Choroid plexus epithelial cell (primary cell): ENCODE results near the gene PICK1.

ENCODE experiments used
- DNase-seq: peaks from one replicate; pipeline ENCODE4 v3.0.0-alpha.2; 2010; ENCODE audit warnings: low read depth
- H3K4me3 ChIP-seq: 2 replicates; pipeline ENCODE4 v1.5.1; 2011; ENCODE audit warnings: low read depth, mild to moderate bottlenecking, control low read depth, low read length, moderate library complexity
- CTCF ChIP-seq: conservative IDR thresholded peaks from 2 replicates; pipeline ENCODE4 v1.5.1; 2011; ENCODE audit warnings: low read depth, mild to moderate bottlenecking, control low read depth, inconsistent platforms, low read length, moderate library complexity

PICK1 gene

GRCh38 chr22:38027487-38027886, 29.7 kb upstream of the PICK1 start:
- no peak for DNase-seq
- no peak for TF ChIP-seq CTCF
- H3K4me3 ChIP-seq, result no peak overlapping the region

GRCh38 chr22:38028344-38029130, 28.7 kb upstream of the PICK1 start:
- no peak for DNase-seq
- TF ChIP-seq CTCF, result no peak

GRCh38 chr22:38029370-38029769, 27.8 kb upstream of the PICK1 start:
- no peak overlapping the region for H3K4me3 ChIP-seq
- DNase-seq, result no peak
- TF ChIP-seq CTCF, result no peak

More at GRCh38 chr22:38028344-38029130, 28.7 kb upstream of the PICK1 start:
- H3K4me3 ChIP-seq, result no peak overlapping the region

GRCh38 chr22:38029901-38030300, 27.3 kb upstream of the PICK1 start:
- H3K4me3 ChIP-seq, result no peak overlapping the region
- DNase-seq, result no peak
- no peak for TF ChIP-seq CTCF

- TF ChIP-seq CTCF, result peak; percentile 14
- no peak for DNase-seq
- no peak overlapping the region for H3K4me3 ChIP-seq
Measured at GRCh38 chr22:38030311-38031133, 26.7 kb upstream of the PICK1 start.

GRCh38 chr22:38031491-38031890, 25.7 kb upstream of the PICK1 start:
- no peak overlapping the region for H3K4me3 ChIP-seq

More at GRCh38 chr22:38031491-38031890, 25.7 kb upstream of the PICK1 start:
- TF ChIP-seq CTCF, result no peak
- no peak for DNase-seq
